GM21367 (cell line): ENCODE data around the gene DNAJA2.
"Not testable (repeated sequence)": the region's sequence is repeated elsewhere in the genome, so short reads cannot be mapped to it uniquely, and the experiment has no call there.

Experiments
- ATAC-seq: cut with Tn5 transposase; IDR thresholded peaks from one replicate; pipeline ENCODE4 v1.9.1; 2021; ENCODE audit not compliant: unreplicated experiment

The DNAJA2 gene

DNA sequence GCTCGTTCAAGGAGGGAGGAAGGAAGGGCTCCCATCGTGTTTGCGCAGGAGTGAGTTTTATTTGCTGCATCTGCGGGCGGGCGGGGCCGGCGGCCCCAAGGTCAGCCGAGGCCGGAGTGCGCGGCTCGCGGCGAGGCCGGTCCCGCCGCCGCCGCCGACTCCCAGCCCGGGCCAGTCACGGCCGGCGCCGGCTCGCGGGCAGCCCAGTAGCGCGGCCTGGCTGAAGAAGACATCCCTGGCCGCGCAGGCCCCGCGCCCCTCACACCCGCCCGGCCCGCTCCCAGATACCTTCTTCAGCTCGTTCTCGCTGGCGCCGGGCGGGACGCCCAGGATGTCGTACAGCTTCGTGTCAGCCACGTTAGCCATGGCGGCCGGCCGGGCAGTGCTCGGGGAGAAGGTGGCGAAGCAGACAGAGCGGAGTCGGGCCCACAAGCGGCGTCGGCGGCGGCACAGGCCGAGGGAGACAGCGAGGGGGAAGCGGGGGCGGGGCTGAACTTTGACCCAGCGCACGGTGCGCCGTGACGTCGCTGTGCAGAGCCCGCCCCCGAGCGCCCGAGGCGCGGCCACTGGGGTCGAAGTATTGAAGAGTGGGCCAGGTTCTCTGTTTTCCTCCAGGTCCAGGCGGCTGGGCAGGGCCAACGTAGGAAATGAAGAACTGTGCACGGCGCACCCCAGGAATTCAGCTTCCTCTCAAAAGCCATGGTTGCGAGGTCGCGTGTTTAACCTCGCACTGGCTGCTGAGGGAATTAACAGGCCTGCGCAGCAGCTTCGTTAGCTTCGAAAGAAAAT lies at the start of gene DNAJA2:
TSS of gene DNAJA2 (minus strand) at position 468 of the 789 bp plus-strand sequence. CDS start at position 366, 102 bp downstream.
- ATAC-seq: peak; percentile 68

DNA sequence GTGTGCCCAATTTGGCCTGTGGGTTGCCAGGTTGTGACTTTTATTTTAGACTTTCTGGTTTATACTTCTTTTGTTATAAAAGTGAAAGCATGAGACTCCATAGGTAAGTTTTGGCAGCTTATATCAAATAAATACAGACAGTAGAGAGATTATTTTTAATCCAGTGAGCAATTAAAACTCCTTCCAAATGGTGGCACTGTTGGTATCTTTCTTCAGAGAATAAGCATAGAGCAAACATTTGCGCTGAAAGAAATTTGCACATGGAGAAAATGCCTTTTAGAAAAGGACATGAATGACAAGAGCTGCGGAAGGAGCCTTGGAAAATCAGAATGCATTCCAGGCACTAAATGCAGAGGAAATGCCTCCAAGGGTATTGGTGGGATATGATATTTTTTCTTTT lies 46.1 kb upstream of the DNAJA2 start:
- ATAC-seq: no peak

GRCh38 chr16:47018223-47018891 lies 44.9 kb upstream of the DNAJA2 start:
- peak; percentile 98 for ATAC-seq

GRCh38 chr16:47017636-47018035 lies 44.2 kb upstream of the DNAJA2 start:
- ATAC-seq: no peak

DNA sequence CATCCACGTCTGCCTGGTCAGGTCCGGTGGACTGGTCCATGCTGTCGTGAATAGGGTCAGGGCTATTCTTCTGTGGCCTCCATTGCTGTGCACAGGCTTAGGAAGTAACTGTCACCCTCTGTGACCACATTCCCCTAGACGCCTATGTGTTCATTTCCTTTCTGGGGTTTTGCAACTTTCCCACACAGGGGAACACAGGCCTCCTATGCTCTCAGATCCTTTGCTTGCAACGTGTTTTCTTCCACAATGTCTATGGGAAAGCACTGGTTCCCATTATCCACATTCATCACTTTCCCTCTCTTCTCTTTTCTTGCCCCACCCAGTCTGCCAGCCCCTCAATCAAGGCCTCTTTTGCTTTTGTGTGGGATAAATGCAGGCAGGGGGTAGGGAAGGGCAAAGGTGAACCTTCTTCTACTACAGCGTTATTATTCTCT lies 43.2 kb upstream of the DNAJA2 start:
- no peak for ATAC-seq

DNA sequence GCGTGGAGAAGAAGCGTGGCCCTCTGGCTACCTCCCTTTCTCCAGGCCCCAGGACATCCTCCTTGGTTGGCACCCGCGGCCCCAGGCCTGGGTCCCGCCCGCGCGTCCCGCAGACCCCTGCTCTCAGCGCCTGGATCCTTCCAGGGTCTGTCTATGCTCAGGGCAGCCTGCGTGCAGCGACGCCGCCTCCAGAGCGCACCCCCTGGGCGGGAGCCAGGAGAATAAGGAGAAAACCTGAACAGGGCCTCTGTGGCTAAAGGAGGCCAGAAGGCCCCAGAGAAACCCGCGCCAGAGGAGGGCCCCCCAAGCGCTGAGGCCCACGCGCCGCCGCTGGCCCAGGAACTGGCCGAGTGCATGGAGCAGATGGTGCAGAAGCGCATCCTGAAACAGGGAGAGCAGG lies 40.4 kb upstream of the DNAJA2 start:
- no peak for ATAC-seq

DNA sequence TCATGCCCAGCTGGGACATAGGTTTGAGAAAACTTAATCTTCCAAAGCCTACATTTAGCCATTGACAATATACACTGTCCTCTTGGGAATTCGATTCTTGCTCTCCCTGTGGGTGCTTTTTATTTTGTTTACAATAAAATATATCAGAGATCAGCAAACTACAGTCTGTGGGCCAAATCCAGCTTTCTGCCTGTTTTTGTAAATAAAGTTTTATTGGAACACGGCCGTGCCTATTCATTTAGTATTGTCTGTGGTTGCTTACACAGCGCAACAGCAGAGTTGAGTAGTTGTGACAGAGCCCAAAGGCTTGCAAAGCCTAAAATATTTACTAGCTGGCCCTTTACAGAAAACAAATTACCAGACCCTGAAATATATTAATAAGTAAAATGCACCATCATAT lies 39.7 kb upstream of the DNAJA2 start:
- ATAC-seq: no peak

- not testable (repeated sequence) for ATAC-seq
These were observed 37.3 kb upstream of the DNAJA2 start for GRCh38 chr16:47010812-47011211.

- ATAC-seq: no peak
These were observed 35.1 kb upstream of the DNAJA2 start for GRCh38 chr16:47008612-47009011.

DNA sequence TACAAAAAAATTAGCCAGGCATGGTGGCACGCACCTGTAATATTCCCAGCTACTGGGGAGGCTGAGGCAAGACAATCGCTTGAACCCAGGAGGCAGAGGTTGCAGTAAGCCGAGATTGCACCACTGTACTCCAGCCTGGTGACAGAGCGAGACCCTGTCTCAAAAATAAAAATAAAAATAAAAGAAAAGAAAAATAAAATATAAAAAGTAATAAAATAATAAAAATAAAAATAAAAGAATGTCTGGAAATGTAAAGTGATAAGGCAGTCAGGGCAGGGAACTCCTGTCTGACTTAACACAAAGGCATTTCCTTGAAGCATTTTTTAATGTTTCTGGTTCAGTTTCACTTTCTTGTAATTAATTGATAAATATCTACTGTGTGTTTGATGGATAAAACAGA lies 34.7 kb upstream of the DNAJA2 start:
- ATAC-seq: no peak

DNA sequence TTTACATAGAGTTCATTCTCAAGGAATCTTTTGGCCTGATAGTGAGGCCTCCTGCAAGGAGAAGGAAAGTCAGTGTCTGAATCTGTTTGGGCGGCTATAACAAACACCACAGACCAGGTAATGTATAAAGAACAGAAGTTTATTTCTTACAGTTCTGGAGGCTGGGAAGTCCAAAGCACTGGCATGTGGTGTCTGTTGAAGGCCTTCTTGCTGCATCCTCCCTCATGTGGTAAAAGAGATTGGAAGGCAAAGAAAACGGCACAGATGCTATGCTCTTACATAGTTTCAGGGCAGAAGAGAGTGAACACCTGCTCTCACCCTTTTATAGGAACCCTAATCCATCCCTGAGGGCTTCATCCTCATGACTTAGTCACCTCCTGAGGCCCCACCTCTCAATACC lies 31.2 kb upstream of the DNAJA2 start:
- ATAC-seq: no peak

DNA sequence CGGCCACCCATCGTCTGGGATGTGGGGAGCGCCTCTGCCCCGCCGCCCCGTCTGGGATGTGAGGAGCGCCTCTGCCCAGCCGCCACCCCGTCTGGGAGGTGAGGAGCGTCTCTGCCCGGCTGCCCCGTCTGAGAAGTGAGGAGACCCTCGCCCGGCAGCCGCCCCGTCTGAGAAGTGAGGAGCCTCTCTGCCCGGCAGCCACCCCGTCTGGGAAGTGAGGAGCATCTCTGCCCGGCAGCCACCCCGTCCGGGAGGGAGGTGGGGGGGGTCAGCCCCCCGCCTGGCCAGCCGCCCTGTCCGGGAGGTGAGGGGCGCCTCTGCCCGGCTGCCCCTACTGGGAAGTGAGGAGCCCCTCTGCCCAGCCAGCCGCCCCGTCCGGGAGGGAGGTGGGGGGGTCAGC lies 26.6 kb upstream of the DNAJA2 start:
- not testable (repeated sequence) for ATAC-seq

- no peak for ATAC-seq
These were observed 24.4 kb upstream of the DNAJA2 start for GRCh38 chr16:46997844-46998243.

GRCh38 chr16:46996952-46997458 lies 23.5 kb upstream of the DNAJA2 start:
- ATAC-seq: no peak

- no peak for ATAC-seq
These were observed 22.9 kb upstream of the DNAJA2 start for GRCh38 chr16:46996391-46996790.

GRCh38 chr16:46991729-46992704 lies 18.5 kb upstream of the DNAJA2 start:
- ATAC-seq: no peak

- no peak for ATAC-seq
These were observed 13.4 kb upstream of the DNAJA2 start for GRCh38 chr16:46986896-46987295.

GRCh38 chr16:46986438-46986837 lies 13.0 kb upstream of the DNAJA2 start:
- ATAC-seq: no peak

DNA sequence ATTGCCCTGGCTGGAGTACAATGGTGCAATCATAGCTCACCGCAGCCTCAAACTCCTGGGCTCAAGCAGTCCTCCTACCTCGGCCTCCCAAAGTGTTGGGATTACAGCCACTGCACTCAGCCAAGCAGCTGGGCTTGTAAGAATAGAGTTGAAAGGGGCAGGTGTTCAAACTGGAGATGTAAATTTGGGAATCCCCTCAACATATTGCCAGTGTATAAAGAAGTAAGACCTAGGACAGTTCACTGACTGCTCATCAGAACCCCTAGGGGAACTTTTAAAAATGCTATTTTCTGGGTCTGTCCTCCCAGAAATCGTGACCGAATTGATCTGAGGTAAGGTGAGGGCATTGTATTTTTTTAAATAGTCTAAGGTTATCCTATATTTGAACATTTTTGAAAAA lies 8.9 kb upstream of the DNAJA2 start:
- ATAC-seq: no peak

DNA sequence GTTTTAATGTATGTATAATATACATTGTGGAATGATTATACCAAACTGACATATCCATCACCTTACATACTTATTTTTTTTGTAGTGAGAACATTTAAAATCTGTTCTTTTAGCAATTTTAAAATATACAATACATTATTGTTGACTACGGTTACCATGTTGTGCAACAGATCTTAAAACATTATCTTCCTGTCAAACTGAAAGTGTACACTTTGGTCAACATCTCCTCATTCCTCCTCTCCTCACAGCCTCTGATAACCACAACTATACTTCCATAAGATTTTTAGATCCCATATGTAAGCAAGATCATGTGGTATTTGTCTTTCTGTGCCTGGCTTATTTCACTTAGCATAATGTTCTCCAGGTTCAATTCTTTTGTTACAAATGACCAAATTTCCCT lies 7.5 kb upstream of the DNAJA2 start:
- ATAC-seq: no peak

DNA sequence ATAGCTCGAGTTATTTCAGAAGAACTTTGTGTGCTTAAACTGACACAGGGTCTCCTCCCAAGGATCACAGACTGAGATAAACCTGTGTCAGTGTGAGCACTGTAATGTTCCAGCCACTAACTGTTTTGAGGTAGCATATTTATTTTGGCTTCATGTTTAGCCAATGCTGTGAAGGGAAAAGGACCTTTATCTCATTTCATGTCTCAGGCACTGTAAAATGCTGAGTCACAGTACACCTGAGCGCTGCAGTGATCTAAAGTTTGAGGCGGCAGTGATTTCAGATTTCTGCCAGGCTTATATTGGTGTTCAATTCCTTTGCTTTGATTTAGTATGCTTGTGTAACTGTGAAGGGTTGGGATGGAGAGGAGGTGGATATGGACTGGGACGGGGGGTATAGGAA lies 3.1 kb upstream of the DNAJA2 start:
- ATAC-seq: no peak
